Testis (tissue), 3 donors: ENCODE measurements around the gene STUM. TPM values are rescaled to one million over a fixed set of nuclear protein-coding genes. Genes with fewer than 3 reads are reported as not detected.
"Not testable (repeated sequence)": the region's sequence is repeated elsewhere in the genome, so short reads cannot be mapped to it uniquely, and the experiment has no call there.

ENCODE experiments used
- DNase-seq: peaks from one replicate; pipeline ENCODE4 v3.0.0-alpha.2; 2019
- H3K27ac ChIP-seq, 2 donors: fragments of 200-600 bp; sonication (generic); one replicate each; pipeline ENCODE4 v1.5.1; 2019
- H3K27me3 ChIP-seq: fragments of 200-600 bp; sonication (generic); one replicate; pipeline ENCODE4 v1.5.1; 2019
- H3K36me3 ChIP-seq: fragments of 200-600 bp; sonication (generic); one replicate; pipeline ENCODE4 v1.5.1; 2017; ENCODE audit warnings: low read depth; ENCODE audit errors: missing control alignments
- H3K4me1 ChIP-seq: fragments of 200-600 bp; sonication (generic); one replicate; pipeline ENCODE4 v1.5.1; 2019
- H3K4me3 ChIP-seq, 2 donors: fragments of 200-600 bp; sonication (generic); one replicate each; pipeline ENCODE4 v1.5.1; 2017 to 2019
- H3K9me3 ChIP-seq: fragments of 200-600 bp; sonication (generic); one replicate; pipeline ENCODE4 v1.5.1; 2017
- POLR2A ChIP-seq: fragments of 450-650 bp; IDR thresholded peaks from one replicate; pipeline ENCODE4 v1.6.1; 2017; ENCODE audit warnings: antibody characterized with exemption, mild to moderate bottlenecking, moderate library complexity
- WGBS, 2 donors: methylation state at CpG; one replicate each; pipeline ENCODE4 v1.1.5; 2018; 5-methylcytosine and 5-hydroxymethylcytosine counted together
- intact Hi-C: fragments of 100-400 bp; cut with DNase I; formaldehyde crosslinking; loops from one replicate; pipeline ENCODE4 v1.15.1; 2023; ENCODE audit warnings: low total_unique reads
- polyA plus RNA-seq: library from polyadenylated mRNA; stranded (reverse); fragments of 350-450 nt; fragmentation: Illumina TruSeq; extraction: RNeasy Lipid Tissue Mini Kit (QIAGEN cat#74804); gene quantifications from one replicate; pipeline ENCODE4 v1.2.3, GENCODE V29; 2014; ENCODE audit warnings: low read depth, low replicate concordance; ENCODE audit not compliant: insufficient read depth
- total RNA-seq, 2 donors: library from RNA; depleted of rRNA; stranded (reverse); fragments of >200 nt; gene quantifications; one replicate each; pipeline ENCODE4 v1.2.3, GENCODE V29; 2016
- TF ChIP-seq, protein P1 (sequence below), 3 experiments: fragments of 450-650 bp in 2 of 3; fragments of 200-600 bp in 1 of 3; sonication (generic) in 1 of 3; IDR thresholded peaks; one replicate each; pipeline ENCODE4 v1.5.1; 2016 to 2019; ENCODE audit warnings: antibody characterized with exemption in 3 of 3, mild to moderate bottlenecking in 2 of 3, moderate library complexity in 1 of 3

STUM gene
- total and polyA plus RNA-seq, 3 donors from 2014 or later = 2.5 to 4.5 (median 3.7) TPM

GRCh38 chr1:226638608-226639007 is 90.0 kb downstream of the STUM start:
- Histone ChIP-seq H3K4me3 (no peak overlapping the region), H3K9me3 (no peaks in the 10 kb centered on the region), H3K27me3 (no peaks in the 10 kb centered on the region), H3K4me1 (peaks cover 27% of the 10 kb centered on the region), H3K36me3 (no peaks in the 10 kb centered on the region), H3K27ac (peak overlapping the region; percentile 75 to 85)
- DNase-seq = peak; percentile 63
- intact Hi-C loops = loop anchor here (5.0 kb wide), 1 partner anchor 189 kb away; no protein-coding TSS in a partner anchor
- WGBS, 2 donors = 29 to 43% methylated on average over 9 to 15 of the region's 16 CpGs
- TF ChIP-seq, protein P1, sequence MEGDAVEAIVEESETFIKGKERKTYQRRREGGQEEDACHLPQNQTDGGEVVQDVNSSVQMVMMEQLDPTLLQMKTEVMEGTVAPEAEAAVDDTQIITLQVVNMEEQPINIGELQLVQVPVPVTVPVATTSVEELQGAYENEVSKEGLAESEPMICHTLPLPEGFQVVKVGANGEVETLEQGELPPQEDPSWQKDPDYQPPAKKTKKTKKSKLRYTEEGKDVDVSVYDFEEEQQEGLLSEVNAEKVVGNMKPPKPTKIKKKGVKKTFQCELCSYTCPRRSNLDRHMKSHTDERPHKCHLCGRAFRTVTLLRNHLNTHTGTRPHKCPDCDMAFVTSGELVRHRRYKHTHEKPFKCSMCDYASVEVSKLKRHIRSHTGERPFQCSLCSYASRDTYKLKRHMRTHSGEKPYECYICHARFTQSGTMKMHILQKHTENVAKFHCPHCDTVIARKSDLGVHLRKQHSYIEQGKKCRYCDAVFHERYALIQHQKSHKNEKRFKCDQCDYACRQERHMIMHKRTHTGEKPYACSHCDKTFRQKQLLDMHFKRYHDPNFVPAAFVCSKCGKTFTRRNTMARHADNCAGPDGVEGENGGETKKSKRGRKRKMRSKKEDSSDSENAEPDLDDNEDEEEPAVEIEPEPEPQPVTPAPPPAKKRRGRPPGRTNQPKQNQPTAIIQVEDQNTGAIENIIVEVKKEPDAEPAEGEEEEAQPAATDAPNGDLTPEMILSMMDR (IDR thresholded peaks at IDR 0.05) = no peak
- no peak for TF ChIP-seq POLR2A

GRCh38 chr1:226639206-226639605 is 90.6 kb downstream of the STUM start:
- not testable (repeated sequence) for H3K4me3 ChIP-seq, H3K36me3 ChIP-seq, H3K9me3 ChIP-seq, DNase-seq, H3K27me3 ChIP-seq
- 87 to 92% methylated on average over 7 to 8 of the region's 8 CpGs for WGBS, 2 donors
- Histone ChIP-seq H3K27ac (peak overlapping the region; percentile 29 to 63), H3K4me1 (peaks cover 21% of the 10 kb centered on the region)
- intact Hi-C loops = loop anchor here (5.0 kb wide), 1 partner anchor 188 kb away; no protein-coding TSS in a partner anchor

DNA sequence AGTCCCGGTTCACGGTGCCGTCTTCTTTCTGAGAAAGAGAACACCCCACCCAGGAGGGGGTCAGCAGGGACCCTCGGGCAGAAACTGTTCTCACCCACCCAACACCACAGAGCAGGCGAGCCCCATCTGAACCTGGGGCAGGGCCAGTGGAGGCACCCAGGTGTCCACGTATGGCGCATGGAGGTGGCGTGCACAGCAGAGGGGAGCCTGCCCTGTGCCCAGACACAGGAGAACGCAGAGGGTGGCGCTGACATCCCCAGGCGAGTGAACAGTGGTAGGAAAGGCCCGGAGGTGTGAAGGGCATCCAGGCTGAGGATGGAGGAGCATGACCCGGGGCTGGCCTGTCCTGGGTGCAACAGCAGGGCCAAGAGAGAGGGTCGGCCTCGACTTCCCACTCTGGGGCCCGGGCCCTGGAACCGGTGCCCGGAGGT is 91.1 kb downstream of the STUM start:
- Histone ChIP-seq H3K4me1 (peaks cover 20% of the 10 kb centered on the region), H3K36me3 (no peaks in the 10 kb centered on the region)
- WGBS, 2 donors = 93 to 97% methylated on average over 10 to 18 of the region's 18 CpGs

DNA sequence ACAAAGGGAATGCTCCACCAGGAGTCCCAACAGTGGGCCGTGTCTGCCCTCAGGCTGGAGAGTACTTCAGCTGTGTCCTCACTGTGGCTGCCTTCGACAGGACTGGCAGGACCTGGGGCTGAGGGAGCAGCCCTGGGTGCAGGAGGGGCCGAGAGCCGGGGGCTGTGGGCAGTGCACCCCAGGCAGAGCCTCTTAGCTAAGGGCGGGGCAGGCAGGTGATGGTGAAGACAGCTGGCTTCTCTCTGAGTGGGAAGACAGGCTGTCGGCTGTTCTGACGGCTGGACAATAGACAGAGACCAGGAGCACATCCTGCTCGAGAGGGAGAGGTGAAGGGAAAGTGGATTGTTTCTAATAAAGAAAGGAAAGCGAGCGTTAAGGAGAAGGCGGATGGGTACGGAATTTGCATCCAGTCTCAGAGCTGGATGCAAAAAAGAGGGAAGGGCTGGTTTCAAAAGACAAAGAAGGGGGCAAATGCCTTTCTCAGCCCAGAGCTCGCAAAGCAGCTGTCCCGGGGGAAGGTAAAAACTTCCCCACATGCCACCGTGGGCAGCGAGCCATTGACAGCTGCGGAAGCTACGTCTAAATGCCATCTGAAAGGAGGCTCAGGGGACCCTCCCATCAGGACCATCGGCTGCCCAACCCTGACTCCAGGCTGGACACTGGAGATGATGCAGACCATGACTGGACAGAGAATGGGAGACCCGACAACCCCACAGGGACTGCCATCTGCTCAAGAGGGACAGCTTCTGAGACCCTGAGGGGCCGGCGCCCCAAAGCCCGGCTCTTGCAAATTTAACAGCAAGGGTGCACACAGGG is 92.0 kb downstream of the STUM start:
- intact Hi-C loops = loop anchor here (10.0 kb wide), 1 partner anchor 94 kb away; the partner anchor contains the start of gene ITPKB
- H3K27ac ChIP-seq = no peak overlapping the region
- H3K27me3 ChIP-seq = no peaks in the 10 kb centered on the region
- no peaks in the 10 kb centered on the region for H3K36me3 ChIP-seq
- peaks cover 20% of the 10 kb centered on the region for H3K4me1 ChIP-seq
- 89% methylated on average over 21 to 23 of the region's 23 CpGs for WGBS, 2 donors
- DNase-seq = no peak
- no peak for TF ChIP-seq POLR2A
- TF ChIP-seq, protein P1 (IDR thresholded peaks at IDR 0.05) = no peak
- no peaks in the 10 kb centered on the region for H3K9me3 ChIP-seq
- H3K4me3 ChIP-seq = no peak overlapping the region

More for the DNA sequence above, 91.1 kb downstream of the STUM start:
- intact Hi-C loops = loop anchor here (5.0 to 10.0 kb wide), 2 partner anchors 95 to 188 kb away; partner anchors contain the start of gene ITPKB
- no peak for DNase-seq
- H3K4me3 ChIP-seq = no peak overlapping the region
- H3K27me3 ChIP-seq = no peaks in the 10 kb centered on the region
- no peaks in the 10 kb centered on the region for H3K9me3 ChIP-seq
- TF ChIP-seq POLR2A = no peak
- TF ChIP-seq, protein P1 (IDR thresholded peaks at IDR 0.05) = no peak
- peak overlapping the region; percentile 29 to 63 for H3K27ac ChIP-seq

GRCh38 chr1:226641671-226642231 is 93.2 kb downstream of the STUM start:
- H3K4me3 ChIP-seq = no peak overlapping the region
- TF ChIP-seq, protein P1 (IDR thresholded peaks at IDR 0.05) = no peak
- no peak for TF ChIP-seq POLR2A
- H3K4me1 ChIP-seq = peaks cover 20% of the 10 kb centered on the region
- intact Hi-C loops = loop anchor here (10.0 kb wide), 1 partner anchor 93 kb away; the partner anchor contains the start of gene ITPKB
- no peak for DNase-seq
- WGBS, 2 donors = 91 to 93% methylated on average over 14 to 23 of the region's 23 CpGs
- H3K36me3 ChIP-seq = no peaks in the 10 kb centered on the region
- H3K9me3 ChIP-seq = no peaks in the 10 kb centered on the region
- no peaks in the 10 kb centered on the region for H3K27me3 ChIP-seq
- no peak overlapping the region for H3K27ac ChIP-seq
